Coronary artery (tissue), 2 donors: ENCODE measurements around the gene TFG.
A peak's percentile ranks its signal among the peaks of the same experiment; 100 is the strongest.

Experiments used
- DNase-seq: peaks from one replicate; pipeline ENCODE4 v3.0.0-alpha.2; 2017; ENCODE audit warnings: low spot score
- H3K27ac ChIP-seq, 2 donors: fragments of 200-600 bp; sonication (generic); one replicate each; pipeline ENCODE4 v1.5.1; 2016 to 2019
- H3K4me3 ChIP-seq: fragments of 200-600 bp; sonication (generic); 2 replicates; pipeline ENCODE4 v1.5.1; 2016; ENCODE audit warnings: mild to moderate bottlenecking, moderate library complexity
- CTCF ChIP-seq: fragments of 200-600 bp; sonication (generic); IDR thresholded peaks from one replicate; pipeline ENCODE4 v1.5.1; 2019; ENCODE audit warnings: antibody characterized with exemption

Gene TFG

GRCh38 chr3:100708644-100708988 is 678 bp upstream of the TFG start:
- TF ChIP-seq CTCF = no peak
- no peak for DNase-seq

GRCh38 chr3:100709842-100710260 is 557 bp downstream of the TFG start:
- peak overlapping the region; percentile 97 to 100 for H3K27ac ChIP-seq
- peak; percentile 80 for DNase-seq
- H3K4me3 ChIP-seq = peak overlapping the region; percentile 97
- TF ChIP-seq CTCF = no peak

More at GRCh38 chr3:100708644-100708988, 678 bp upstream of the TFG start:
- Histone ChIP-seq H3K4me3 (peak overlapping the region; percentile 97), H3K27ac (peak overlapping the region; percentile 97 to 100)

GRCh38 chr3:100710261-100710968 is 1.1 kb downstream of the TFG start:
- Histone ChIP-seq H3K4me3 (peak overlapping the region; percentile 97), H3K27ac (peak overlapping the region; percentile 97 to 100)
- TF ChIP-seq CTCF = no peak
- no peak for DNase-seq

GRCh38 chr3:100715176-100715575 is 5.9 kb downstream of the TFG start:
- DNase-seq = no peak
- H3K4me3 ChIP-seq = no peak overlapping the region
- no peak overlapping the region for H3K27ac ChIP-seq
- TF ChIP-seq CTCF = no peak

GRCh38 chr3:100717063-100717462 is 7.8 kb downstream of the TFG start:
- Histone ChIP-seq H3K4me3 (no peak overlapping the region), H3K27ac (no peak overlapping the region)
- DNase-seq = no peak
- TF ChIP-seq CTCF = no peak

- no peak for TF ChIP-seq CTCF
- Histone ChIP-seq H3K27ac (no peak overlapping the region), H3K4me3 (no peak overlapping the region)
- DNase-seq = no peak
These were observed 8.6 kb downstream of the TFG start for GRCh38 chr3:100717637-100718487.
